Measurements from ENCODE around the gene FBP2. TPM values are rescaled to one million over a fixed set of nuclear protein-coding genes. Genes with fewer than 3 reads are reported as not detected.
A peak's percentile ranks its signal among the peaks of the same experiment; 100 is the strongest.

Gene FBP2
- polyA plus RNA-seq, 1 of the 3 experiments (the other 2 are of a cell fraction) = not detected

- Histone ChIP-seq H3K9ac (no peak overlapping the region), H3K4me2 (no peak overlapping the region), H2AFZ (ENCODE audit: low read depth) (no peak overlapping the region), H3K27me3 (ENCODE audit: insufficient read depth) (no peaks in the 10 kb centered on the region), H4K20me1 (ENCODE audit: insufficient read depth) (no peaks in the 10 kb centered on the region), H3K36me3 (replicated peaks in 1 of 2; ENCODE audit: control insufficient read depth in 1 of 2, insufficient read depth in 2 of 2, low read length in 1 of 2) (no peaks in the 10 kb centered on the region), H3K79me2 (ENCODE audit: insufficient read depth) (no peaks in the 10 kb centered on the region), H3F3A (replicated peaks; ENCODE audit: insufficient read depth) (no peaks in the 10 kb centered on the region), H3K4me1 (ENCODE audit: control insufficient read depth in 1 of 2, insufficient read depth in 2 of 2, low read depth in 1 of 2, low read length in 1 of 2) (peaks cover 0 to 5% of the 10 kb centered on the region in 2 experiments; a peak in 2 of 4 replicates), H3K27ac (ENCODE audit: low read depth in 2 of 2, low read length in 1 of 2) (no peak overlapping the region), H3K9me3 (no peaks in the 10 kb centered on the region), H3K4me3 (ENCODE audit: low read depth in 2 of 2, low read length in 1 of 2) (no peak overlapping the region), H3K9me2 (no peaks in the 10 kb centered on the region)
- ChIA-PET CTCF (no interaction called here), POLR2A (no interaction called here)
- WGBS (ENCODE audit: low lambda C conversion rate) = 75% methylated on average over 4 of the region's 4 CpGs
- DNase-seq = no peak
- TF ChIP-seq FOXJ3 (CRISPR knock-in tag; IDR thresholded peaks at IDR 0.05) = no peak
- TF ChIP-seq RCOR1 (IDR thresholded peaks at IDR 0.05; ENCODE audit: low read length) = no peak
These were observed 76.4 kb downstream of the FBP2 start for GRCh38 chr9:94517254-94517653.

- Histone ChIP-seq H4K20me1 (ENCODE audit: insufficient read depth) (no peaks in the 10 kb centered on the region), H3K4me3 (ENCODE audit: low read depth in 2 of 2, low read length in 1 of 2) (no peak overlapping the region), H3K9me3 (no peaks in the 10 kb centered on the region), H3K4me1 (ENCODE audit: control insufficient read depth in 1 of 2, insufficient read depth in 2 of 2, low read depth in 1 of 2, low read length in 1 of 2) (peaks cover 0 to 15% of the 10 kb centered on the region in 2 experiments; a peak in 2 of 4 replicates), H3K27ac (ENCODE audit: low read depth in 2 of 2, low read length in 1 of 2) (no peak overlapping the region), H3F3A (replicated peaks; ENCODE audit: insufficient read depth) (no peaks in the 10 kb centered on the region), H2AFZ (ENCODE audit: low read depth) (no peak overlapping the region), H3K27me3 (ENCODE audit: insufficient read depth) (no peaks in the 10 kb centered on the region), H3K36me3 (replicated peaks in 1 of 2; ENCODE audit: control insufficient read depth in 1 of 2, insufficient read depth in 2 of 2, low read length in 1 of 2) (no peaks in the 10 kb centered on the region), H3K4me2 (no peak overlapping the region), H3K79me2 (ENCODE audit: insufficient read depth) (no peaks in the 10 kb centered on the region), H3K9ac (no peak overlapping the region), H3K9me2 (no peaks in the 10 kb centered on the region)
- TF ChIP-seq ELF1 (IDR thresholded peaks at IDR 0.05) = no peak
- CTCF ChIA-PET = interaction anchor here (1.1 kb wide), 1 partner anchor 16 kb away, joined by 3 read pairs; no protein-coding TSS in a partner anchor
- POLR2A ChIA-PET = no interaction called here
- DNase-seq = no peak
- WGBS (ENCODE audit: low lambda C conversion rate) = 61% methylated on average over 3 of the region's 3 CpGs
These were observed 78.9 kb downstream of the FBP2 start for GRCh38 chr9:94514722-94515121.

- H3K4me3 ChIP-seq (ENCODE audit: low read depth in 2 of 2, low read length in 1 of 2) = no peak overlapping the region
- peaks cover 0 to 15% of the 10 kb centered on the region in 2 experiments; a peak in 2 of 4 replicates for H3K4me1 ChIP-seq (ENCODE audit: control insufficient read depth in 1 of 2, insufficient read depth in 2 of 2, low read depth in 1 of 2, low read length in 1 of 2)
- no peaks in the 10 kb centered on the region for H3K36me3 ChIP-seq (replicated peaks in 1 of 2; ENCODE audit: control insufficient read depth in 1 of 2, insufficient read depth in 2 of 2, low read length in 1 of 2)
- no peak overlapping the region for H3K9ac ChIP-seq
- no peaks in the 10 kb centered on the region for H3K79me2 ChIP-seq (ENCODE audit: insufficient read depth)
- H3K27ac ChIP-seq (ENCODE audit: low read depth in 2 of 2, low read length in 1 of 2) = peak overlapping the region in 1 of 2 experiments; percentile 53; a peak in 1 of 4 replicates
- WGBS (ENCODE audit: low lambda C conversion rate) = 31% methylated on average over 2 of the region's 2 CpGs
- H3K4me2 ChIP-seq = no peak overlapping the region
- H3F3A ChIP-seq (replicated peaks; ENCODE audit: insufficient read depth) = no peaks in the 10 kb centered on the region
- no peaks in the 10 kb centered on the region for H3K9me2 ChIP-seq
- TF ChIP-seq REST (IDR thresholded peaks at IDR 0.05; ENCODE audit: low read depth, low read length) (no peak), SMC3 (IDR thresholded peaks at IDR 0.05; ENCODE audit: low read depth, low read length) (no peak), EP300 (IDR thresholded peaks at IDR 0.05; ENCODE audit: borderline replicate concordance in 1 of 2, low read depth in 1 of 2, low read length in 1 of 2) (peak in 1 of 2 experiments; percentile 42; a peak in 1 of 4 replicates), YY1 (IDR thresholded peaks at IDR 0.05; ENCODE audit: low read depth) (no peak), CTCF (IDR thresholded peaks at IDR 0.05) (no peak), PBX3 (IDR thresholded peaks at IDR 0.05) (no peak), RFX5 (IDR thresholded peaks at IDR 0.05; ENCODE audit: low read length) (no peak), POLR2AphosphoS5 (IDR thresholded peaks at IDR 0.05; ENCODE audit: low read depth, low read length) (no peak)
- no peaks in the 10 kb centered on the region for H3K27me3 ChIP-seq (ENCODE audit: insufficient read depth)
- DNase-seq = peak; percentile 33
- ChIA-PET POLR2A (no interaction called here), CTCF (interaction anchor here (1.1 to 1.3 kb wide), 2 partner anchors 8 to 12 kb away, joined by 3 read pairs; no protein-coding TSS in a partner anchor)
- H3K9me3 ChIP-seq = no peaks in the 10 kb centered on the region
- H4K20me1 ChIP-seq (ENCODE audit: insufficient read depth) = no peaks in the 10 kb centered on the region
- no peak overlapping the region for H2AFZ ChIP-seq (ENCODE audit: low read depth)
These were observed 81.7 kb downstream of the FBP2 start for GRCh38 chr9:94511955-94512265.
